Activated CD4-positive, alpha-beta T cell treated with anti-CD3 and anti-CD28 coated beads, Interleukin-2, Interleukin-6, amounts not matched to agents 100 ng/mL and 50 ng/mL, durations not matched to agents 16 hours and 8 hours (primary cell): Measurements from ENCODE around the gene SEC62.

ENCODE experiments used
- DNase-seq: peaks from one replicate; pipeline ENCODE4 v3.0.0-alpha.2; 2020

The SEC62 gene, protein sequence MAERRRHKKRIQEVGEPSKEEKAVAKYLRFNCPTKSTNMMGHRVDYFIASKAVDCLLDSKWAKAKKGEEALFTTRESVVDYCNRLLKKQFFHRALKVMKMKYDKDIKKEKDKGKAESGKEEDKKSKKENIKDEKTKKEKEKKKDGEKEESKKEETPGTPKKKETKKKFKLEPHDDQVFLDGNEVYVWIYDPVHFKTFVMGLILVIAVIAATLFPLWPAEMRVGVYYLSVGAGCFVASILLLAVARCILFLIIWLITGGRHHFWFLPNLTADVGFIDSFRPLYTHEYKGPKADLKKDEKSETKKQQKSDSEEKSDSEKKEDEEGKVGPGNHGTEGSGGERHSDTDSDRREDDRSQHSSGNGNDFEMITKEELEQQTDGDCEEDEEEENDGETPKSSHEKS

DNA sequence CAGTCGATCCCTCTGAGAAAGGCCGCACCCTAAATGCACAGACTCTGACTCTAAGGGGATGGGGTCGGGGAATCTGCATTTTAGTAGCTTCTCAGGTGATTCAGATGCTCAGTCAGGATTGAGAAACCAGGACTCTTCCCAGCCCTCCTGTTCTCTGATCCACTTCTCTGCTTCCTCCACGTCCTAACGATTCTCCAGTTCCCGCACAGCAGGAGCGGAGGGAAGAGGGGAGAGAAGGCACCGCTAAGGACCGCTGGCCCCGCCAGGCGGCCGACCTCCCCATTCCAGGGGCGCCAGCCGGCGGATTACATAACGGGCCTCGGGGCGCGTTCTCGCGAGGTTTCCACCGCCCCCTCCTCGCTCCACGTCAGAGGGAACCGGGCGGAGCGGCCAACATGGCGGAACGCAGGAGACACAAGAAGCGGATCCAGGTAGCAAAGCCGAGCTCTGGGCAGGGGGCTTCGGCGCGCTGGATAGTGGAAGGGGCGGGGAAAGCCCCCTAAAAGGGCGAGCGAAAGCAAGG is at the start of gene SEC62:
SEC62 (plus strand) TSS at position 380 of the 523 bp plus-strand sequence; CDS start at position 396, 16 bp downstream.
- peak; percentile 95 for DNase-seq

DNA sequence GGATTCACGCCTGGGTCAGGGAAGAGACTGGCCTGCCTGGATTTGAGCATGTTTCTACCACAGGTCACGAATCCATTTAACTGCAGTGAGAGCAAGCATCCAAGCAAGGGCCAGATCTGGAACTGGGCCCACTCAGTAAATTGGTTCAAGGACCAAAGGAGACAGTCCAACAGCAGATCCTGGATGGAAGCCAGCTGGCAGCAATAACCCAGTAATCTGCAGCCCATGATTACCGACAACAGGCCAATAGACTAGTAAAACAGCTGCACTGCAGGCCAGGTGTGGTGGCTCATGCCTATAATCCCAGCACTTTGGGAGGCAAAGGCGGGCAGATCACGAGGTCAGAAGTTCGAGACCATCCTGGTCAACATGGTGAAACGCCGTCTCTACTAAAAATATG is 43.4 kb upstream of the SEC62 start:
- DNase-seq: no peak

- DNase-seq: no peak
Observed at GRCh38 chr3:169923831-169924230, 42.8 kb upstream of the SEC62 start.

GRCh38 chr3:169929830-169930519 is 36.6 kb upstream of the SEC62 start:
- no peak for DNase-seq

- DNase-seq: no peak
Observed at GRCh38 chr3:169930843-169931242, 35.8 kb upstream of the SEC62 start.

DNA sequence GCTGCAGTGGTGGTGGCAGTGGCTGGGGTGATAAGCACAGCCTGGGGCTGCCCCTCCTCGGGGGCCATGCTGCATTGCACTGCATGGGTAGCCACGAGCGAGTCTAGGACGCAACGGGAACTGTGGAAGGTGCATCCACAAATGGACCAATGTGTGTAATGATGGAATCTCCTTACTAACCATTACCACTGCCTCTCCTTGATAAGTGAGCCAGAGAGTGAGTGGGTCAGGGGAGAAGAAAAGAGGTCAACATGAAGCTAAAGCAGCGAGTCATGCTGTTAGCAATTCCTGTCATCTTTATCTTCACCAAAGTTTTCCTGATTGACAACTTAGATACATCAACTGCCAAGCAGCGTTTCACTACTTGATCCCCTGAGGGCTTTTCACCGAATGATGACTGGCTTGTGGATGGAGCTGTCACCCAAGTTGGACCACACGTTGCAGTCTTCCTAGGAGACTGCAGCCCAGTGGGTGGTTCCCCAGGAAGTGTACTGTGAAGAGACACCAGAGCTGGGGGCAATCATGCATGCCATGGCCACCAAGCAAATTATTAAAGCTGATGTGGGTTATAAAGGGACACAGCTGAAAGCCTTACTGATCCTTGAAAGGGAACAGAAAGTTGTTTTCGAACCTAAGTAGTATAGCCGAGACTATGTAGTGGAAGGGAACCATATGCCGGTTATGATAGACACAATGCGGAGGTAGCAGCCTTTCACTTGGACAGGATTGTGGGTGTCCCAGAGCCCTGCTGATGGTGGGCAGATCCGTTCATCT is 34.7 kb upstream of the SEC62 start:
- no peak for DNase-seq

- DNase-seq: no peak
Observed at GRCh38 chr3:169939320-169939719, 27.3 kb upstream of the SEC62 start.

GRCh38 chr3:169939751-169940150 is 26.9 kb upstream of the SEC62 start:
- DNase-seq: no peak

GRCh38 chr3:169940470-169941181 is 26.0 kb upstream of the SEC62 start:
- no peak for DNase-seq

DNA sequence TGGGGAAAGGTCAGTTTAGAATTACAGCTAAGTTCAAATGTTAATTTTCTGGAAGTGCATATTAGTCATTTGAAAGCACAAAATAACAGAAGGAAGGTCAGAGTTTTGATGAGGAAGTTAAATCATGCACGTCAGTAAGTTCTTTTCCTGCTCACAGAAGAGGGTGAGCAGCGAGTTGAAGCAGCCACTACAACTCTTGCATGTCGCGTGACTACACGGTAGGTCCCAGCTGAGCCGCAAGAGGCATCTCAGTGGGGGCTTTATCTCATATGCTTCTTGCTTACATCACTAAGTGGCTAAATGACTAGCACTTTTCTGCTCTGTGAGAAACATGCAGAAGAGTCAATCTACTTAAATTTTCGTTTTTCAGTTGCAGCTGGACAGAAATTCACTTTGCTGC is 21.3 kb upstream of the SEC62 start:
- peak; percentile 70 for DNase-seq

DNA sequence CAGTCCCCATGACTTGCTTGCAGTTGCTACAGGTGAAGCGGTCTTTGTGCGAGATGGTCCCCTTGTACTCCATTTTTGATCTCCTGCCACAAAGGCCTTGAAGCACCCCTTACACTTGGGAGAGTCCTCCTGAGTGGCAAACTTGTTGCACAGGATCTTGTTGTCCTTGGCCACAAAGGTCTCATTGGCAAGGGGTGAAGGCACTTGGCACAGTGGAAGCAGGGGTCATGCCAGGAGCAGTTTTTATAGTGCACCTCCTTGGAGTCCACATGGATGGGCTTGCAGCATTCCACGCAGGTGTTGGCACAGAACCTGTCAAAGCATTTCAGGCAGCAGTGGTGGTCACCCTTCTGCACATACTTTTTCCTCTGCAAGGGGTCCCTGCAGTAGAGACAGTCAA is 20.3 kb upstream of the SEC62 start:
- no peak for DNase-seq

- DNase-seq: no peak
Observed at GRCh38 chr3:169948559-169949448, 17.8 kb upstream of the SEC62 start.

DNA sequence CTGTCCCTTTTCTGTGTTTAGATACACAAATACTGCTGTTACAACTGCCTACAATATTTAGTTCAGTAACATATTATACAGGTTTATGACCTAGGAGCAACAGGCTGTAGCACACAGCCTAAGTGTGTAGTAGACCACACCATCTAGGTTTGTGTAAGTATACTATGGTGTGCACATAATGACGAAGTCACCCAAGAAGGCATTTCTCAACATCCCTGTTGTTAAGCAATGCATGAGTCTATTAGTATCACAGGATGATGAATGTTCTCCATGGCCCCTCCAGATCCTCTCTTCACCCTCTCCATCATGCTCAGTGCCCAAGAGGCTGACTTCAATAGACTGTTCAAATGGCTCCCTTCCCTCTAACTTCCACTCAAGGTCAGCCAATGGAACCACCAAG is 14.6 kb upstream of the SEC62 start:
- no peak for DNase-seq

DNA sequence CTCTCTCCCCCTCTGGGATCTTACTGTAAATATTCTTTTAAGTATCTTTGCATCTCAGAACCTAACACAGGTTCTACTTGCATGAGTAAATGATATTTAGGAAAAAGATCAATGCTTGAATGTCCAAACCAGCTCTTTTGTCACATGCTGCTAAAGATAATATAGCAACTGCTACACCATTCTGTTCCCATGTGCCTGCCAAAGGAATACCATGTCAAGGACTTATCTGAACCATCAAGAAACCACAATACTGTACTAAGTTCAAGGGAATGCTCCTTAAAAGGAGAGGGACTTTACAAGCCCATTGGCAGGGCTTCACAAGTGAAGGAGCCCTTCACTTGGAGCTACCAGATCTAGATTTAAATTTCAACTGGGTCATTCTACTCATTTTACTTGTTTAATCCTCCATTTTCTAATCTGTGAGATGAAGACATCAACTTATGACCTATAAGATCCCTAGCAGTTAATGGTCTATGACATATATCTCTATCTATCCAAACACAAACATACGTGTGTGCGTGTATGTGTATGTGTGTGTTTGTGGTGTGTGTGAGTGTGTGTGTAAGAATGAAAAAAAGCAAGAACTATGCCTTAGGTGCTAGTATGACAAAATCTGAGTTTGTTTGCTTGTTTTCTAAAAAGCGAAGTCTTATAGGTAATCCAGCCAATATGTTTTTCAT is 13.0 kb upstream of the SEC62 start:
- DNase-seq: no peak

- DNase-seq: no peak
Observed at GRCh38 chr3:169954142-169954756, 12.4 kb upstream of the SEC62 start.

DNA sequence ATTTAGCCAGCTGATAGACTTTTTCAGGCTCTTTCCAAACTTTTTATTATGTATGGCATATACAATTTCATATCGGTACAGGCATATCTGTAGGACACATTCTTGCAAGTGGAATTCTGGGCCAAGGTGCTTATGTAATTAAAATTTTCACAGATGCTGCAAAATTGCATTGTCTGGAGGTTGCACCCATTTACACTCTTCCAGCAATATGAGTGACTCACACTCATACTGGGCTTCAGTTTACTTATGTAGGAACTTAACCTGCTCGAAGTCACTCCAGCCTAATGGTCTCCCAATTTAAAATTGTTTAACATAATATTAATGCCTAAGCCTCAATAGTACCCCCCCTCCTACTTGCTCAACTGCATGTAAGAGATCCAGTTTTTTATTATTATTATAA is 11.2 kb upstream of the SEC62 start:
- no peak for DNase-seq

DNA sequence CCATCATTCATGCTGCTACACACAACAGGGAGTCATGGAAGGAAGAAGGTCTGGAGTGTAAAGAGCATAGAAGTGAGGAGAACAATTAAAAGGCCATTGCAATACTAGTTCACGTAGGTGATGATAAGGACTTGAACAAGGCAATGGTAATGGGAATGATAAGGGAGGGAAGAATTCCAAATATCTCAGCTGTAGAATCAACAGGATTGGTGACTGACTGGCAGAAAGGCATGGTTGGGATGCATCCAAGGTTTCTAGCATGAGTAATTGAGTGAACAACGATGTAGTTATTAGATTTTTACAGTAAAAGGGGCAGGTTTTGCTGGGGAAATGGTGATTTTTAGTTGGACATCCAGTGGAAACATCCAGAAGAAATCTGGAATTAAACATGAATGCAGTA is 2.4 kb upstream of the SEC62 start:
- DNase-seq: no peak

DNA sequence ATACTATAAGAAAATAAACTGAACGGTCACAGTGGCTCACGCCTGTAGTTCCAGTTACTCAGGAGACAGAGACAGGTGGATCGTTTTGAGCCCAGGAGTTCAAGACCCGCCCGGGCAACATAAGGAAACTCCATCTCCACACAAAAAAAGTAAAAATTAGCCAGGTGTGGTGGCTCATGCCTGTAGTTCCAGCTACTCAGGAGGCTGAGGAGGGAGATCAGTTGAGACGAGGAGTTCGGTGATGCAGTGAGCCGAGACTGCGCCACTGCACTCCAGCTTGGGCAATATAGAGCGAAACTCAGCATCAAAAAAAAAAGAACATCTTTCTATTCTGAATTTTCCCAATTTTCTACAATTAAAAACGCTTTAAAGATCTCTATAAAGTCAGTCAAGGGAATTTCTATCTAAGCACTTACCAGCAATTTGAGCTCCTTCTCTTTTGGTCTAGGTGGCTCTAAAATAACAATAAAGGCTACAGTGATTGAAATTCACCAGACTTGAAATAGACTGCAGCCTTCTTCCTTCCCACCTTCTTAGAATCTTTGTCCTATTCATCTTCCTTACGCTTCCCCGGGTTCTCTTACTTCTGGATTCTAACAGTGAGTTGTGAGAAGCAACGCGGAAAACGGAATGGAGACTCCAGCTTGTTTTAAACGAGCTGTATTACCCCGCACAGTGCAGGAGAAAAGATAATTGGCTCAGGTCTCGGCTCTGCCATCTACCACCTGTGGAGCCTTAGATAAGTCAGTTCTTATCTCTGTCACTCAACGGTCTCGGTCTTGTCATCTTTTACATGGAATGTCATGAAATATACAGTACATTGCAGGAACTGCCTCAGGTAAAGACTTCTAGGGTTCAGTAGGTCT is 812 bp upstream of the SEC62 start:
- no peak for DNase-seq
